SKM-1 (cell line): Measurements from ENCODE around the gene MYL5.
"Not testable (repeated sequence)": the region's sequence is repeated elsewhere in the genome, so short reads cannot be mapped to it uniquely, and the experiment has no call there.

Source experiments
- DNase-seq: peaks from one replicate; lab custom pipeline; 2025; ENCODE audit not compliant: unreplicated experiment; lab: John Stamatoyannopoulos, UW

MYL5 gene

GRCh38 chr4:722851-723360 is 48.6 kb downstream of the MYL5 start:
- DNase-seq, result no peak

- no peak for DNase-seq
Observed at GRCh38 chr4:723751-724530, 49.6 kb downstream of the MYL5 start.

GRCh38 chr4:725391-726234 is 51.3 kb downstream of the MYL5 start:
- no peak for DNase-seq

GRCh38 chr4:726235-726787 is 52.0 kb downstream of the MYL5 start:
- DNase-seq, result no peak

- no peak for DNase-seq
Observed at GRCh38 chr4:726838-727237, 52.5 kb downstream of the MYL5 start.

GRCh38 chr4:727576-727975 is 53.2 kb downstream of the MYL5 start:
- no peak for DNase-seq

- DNase-seq, result no peak
Observed at GRCh38 chr4:729336-730315, 55.3 kb downstream of the MYL5 start.

GRCh38 chr4:730511-730910 is 56.2 kb downstream of the MYL5 start:
- DNase-seq, result no peak

- not testable (repeated sequence) for DNase-seq
Observed at GRCh38 chr4:730946-731904, 56.9 kb downstream of the MYL5 start.
